Measurements from ENCODE around the gene CCN5. TPM values are rescaled to one million over a fixed set of nuclear protein-coding genes. Genes with fewer than 3 reads are reported as not detected.

CCN5 gene
- total RNA-seq, 2 experiments from 2014 or later = not detected

DNA sequence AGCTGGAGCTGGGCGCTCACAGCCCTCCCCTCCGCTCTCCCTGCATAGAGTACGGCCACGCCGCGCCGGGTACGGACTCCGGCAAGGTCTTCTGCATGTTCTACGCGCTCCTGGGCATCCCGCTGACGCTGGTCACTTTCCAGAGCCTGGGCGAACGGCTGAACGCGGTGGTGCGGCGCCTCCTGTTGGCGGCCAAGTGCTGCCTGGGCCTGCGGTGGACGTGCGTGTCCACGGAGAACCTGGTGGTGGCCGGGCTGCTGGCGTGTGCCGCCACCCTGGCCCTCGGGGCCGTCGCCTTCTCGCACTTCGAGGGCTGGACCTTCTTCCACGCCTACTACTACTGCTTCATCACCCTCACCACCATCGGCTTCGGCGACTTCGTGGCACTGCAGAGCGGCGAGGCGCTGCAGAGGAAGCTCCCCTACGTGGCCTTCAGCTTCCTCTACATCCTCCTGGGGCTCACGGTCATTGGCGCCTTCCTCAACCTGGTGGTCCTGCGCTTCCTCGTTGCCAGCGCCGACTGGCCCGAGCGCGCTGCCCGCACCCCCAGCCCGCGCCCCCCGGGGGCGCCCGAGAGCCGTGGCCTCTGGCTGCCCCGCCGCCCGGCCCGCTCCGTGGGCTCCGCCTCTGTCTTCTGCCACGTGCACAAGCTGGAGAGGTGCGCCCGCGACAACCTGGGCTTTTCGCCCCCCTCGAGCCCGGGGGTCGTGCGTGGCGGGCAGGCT lies 35.1 kb downstream of the CCN5 start:
- ChIA-PET POLR2A (no interaction called here), CTCF (interaction anchor here (3.5 to 4.5 kb wide), 2 partner anchors 18 to 117 kb away, joined by 15 to 37 read pairs; no protein-coding TSS in a partner anchor)
- Mint-ChIP-seq H3K4me3 (no peak overlapping the region), H3K9me3 (no peaks in the 10 kb centered on the region), H3K4me1 (ENCODE audit: low read depth) (peaks cover 8% of the 10 kb centered on the region), H3K27ac (no peak overlapping the region), H3K27me3 (peaks cover 14% of the 10 kb centered on the region), H3K36me3 (ENCODE audit: low read depth) (no peaks in the 10 kb centered on the region)
- intact Hi-C loops (cut with micrococcal nuclease) = no loop called here
- DNase-seq (no peak), ATAC-seq (no peak)
- TF ChIP-seq, protein P1, sequence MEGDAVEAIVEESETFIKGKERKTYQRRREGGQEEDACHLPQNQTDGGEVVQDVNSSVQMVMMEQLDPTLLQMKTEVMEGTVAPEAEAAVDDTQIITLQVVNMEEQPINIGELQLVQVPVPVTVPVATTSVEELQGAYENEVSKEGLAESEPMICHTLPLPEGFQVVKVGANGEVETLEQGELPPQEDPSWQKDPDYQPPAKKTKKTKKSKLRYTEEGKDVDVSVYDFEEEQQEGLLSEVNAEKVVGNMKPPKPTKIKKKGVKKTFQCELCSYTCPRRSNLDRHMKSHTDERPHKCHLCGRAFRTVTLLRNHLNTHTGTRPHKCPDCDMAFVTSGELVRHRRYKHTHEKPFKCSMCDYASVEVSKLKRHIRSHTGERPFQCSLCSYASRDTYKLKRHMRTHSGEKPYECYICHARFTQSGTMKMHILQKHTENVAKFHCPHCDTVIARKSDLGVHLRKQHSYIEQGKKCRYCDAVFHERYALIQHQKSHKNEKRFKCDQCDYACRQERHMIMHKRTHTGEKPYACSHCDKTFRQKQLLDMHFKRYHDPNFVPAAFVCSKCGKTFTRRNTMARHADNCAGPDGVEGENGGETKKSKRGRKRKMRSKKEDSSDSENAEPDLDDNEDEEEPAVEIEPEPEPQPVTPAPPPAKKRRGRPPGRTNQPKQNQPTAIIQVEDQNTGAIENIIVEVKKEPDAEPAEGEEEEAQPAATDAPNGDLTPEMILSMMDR (IDR thresholded peaks at IDR 0.05) = no peak

DNA sequence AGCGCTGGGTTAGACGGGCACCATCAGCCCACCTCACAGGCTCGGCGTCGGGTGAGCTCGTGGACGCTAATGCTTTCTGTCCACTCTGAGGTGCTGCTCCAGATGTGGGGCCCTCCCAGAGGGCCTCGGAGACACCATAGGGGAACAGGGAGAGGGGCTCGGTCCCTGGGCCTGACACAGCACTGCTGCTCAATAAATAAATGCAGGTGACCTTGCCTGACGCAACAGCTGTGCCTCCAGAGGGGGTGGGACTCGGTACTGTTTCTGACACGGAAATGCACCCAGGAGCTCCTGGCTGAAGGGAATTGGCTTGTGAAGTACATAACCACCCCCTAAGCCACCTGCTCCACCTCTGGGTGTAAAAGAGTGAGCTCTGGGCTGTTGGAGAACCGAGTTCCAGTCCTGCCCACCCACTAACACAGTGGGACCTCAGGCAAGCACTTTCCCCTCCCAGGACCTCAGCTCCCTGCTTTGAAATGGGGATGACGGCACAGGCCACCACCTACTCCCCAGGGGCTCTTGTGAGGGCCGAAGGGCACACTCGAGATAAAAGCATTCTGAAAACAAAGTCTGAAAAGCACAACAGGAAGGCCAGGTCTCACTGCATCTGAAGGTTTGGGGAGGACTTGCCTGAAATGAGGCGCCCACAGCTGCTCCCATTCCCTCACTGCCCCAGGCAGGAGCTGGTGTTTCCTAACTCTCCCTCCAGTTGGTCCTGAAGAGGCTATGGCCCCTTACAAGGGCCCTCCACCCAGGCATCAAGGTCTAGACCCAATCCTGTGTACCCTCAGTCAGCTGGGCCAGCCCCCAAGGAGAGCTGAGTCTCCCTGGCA lies 37.1 kb downstream of the CCN5 start:
- Mint-ChIP-seq H3K27me3 (peaks cover 6% of the 10 kb centered on the region), H3K9me3 (no peaks in the 10 kb centered on the region), H3K27ac (no peak overlapping the region), H3K36me3 (ENCODE audit: low read depth) (no peaks in the 10 kb centered on the region), H3K4me1 (ENCODE audit: low read depth) (peaks cover 2% of the 10 kb centered on the region), H3K4me3 (no peak overlapping the region)
- DNase-seq (no peak), ATAC-seq (no peak)
- TF ChIP-seq, protein P1 (IDR thresholded peaks at IDR 0.05) = no peak
- ChIA-PET CTCF (interaction anchor here (1.3 kb wide), 1 partner anchor 115 kb away, joined by 3 read pairs; no protein-coding TSS in a partner anchor), POLR2A (no interaction called here)
- intact Hi-C loops (cut with micrococcal nuclease) = no loop called here

DNA sequence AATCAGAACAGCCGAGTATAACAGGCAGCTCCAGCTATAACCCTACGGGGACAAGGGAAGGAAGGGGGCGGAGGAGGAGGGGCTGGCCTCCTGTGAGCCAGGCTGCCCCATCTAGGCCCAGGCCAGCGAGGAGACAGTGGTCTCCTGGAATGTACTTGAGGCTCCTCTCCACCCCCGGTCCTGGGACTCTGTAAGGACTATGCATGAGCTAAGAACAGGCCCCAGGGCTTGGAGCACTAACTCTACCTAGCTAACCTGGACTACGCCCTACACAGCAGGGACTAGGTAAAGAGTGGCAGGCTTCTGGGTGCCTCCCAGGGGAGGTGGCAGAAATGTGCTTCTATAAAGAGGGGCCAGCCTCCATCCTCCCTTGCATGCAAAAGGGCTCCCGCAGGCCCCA lies 39.4 kb downstream of the CCN5 start:
- ChIA-PET CTCF (no interaction called here), POLR2A (no interaction called here)
- H3K4me3 Mint-ChIP-seq = no peak overlapping the region
- no peaks in the 10 kb centered on the region for H3K9me3 Mint-ChIP-seq
- H3K36me3 Mint-ChIP-seq (ENCODE audit: low read depth) = no peaks in the 10 kb centered on the region
- DNase-seq (no peak), ATAC-seq (no peak)
- TF ChIP-seq, protein P1 (IDR thresholded peaks at IDR 0.05) = no peak
- H3K27me3 Mint-ChIP-seq = peaks cover 3% of the 10 kb centered on the region
- intact Hi-C loops (cut with micrococcal nuclease) = no loop called here
- H3K4me1 Mint-ChIP-seq (ENCODE audit: low read depth) = no peaks in the 10 kb centered on the region
- no peak overlapping the region for H3K27ac Mint-ChIP-seq

DNA sequence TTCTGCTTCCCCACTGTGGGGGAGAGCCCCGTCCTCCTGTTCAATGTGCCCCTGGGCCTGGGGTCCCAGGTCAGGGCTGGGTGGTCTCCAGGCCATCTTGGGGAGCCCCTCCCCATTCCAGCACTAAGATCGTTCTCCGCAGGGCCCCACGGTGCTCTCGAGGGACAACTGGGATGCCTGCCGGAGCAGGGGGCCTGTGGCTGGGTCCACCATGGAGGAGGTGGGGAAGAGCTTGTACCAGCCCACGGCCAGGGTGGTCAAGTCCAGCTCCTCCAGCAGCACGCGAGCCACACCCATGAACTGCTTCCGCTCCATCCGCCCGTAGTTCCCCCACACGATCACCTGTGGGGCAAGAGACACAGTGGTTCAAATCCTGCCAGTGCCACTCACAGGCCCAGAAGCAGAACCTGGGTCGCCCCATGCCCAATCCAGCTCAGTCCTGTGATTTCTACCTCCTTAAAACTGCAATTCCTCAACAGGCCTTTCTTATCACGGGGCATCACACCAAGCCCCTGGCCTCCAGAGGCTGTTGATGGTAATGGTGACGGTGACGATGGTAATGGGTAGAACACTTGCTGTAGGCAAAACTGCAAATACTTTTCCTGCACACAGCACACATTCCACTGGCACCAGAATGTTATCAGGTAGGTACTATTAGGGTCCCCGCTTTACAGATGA lies 41.0 kb downstream of the CCN5 start:
- no peak overlapping the region for H3K27ac Mint-ChIP-seq
- intact Hi-C loops (cut with micrococcal nuclease) = no loop called here
- no peak overlapping the region for H3K4me3 Mint-ChIP-seq

More for the DNA sequence above, 41.0 kb downstream of the CCN5 start:
- ATAC-seq (no peak), DNase-seq (no peak)
- Mint-ChIP-seq H3K9me3 (no peaks in the 10 kb centered on the region), H3K36me3 (ENCODE audit: low read depth) (no peaks in the 10 kb centered on the region), H3K27me3 (peaks cover 3% of the 10 kb centered on the region), H3K4me1 (ENCODE audit: low read depth) (no peaks in the 10 kb centered on the region)
- POLR2A ChIA-PET = no interaction called here
- CTCF ChIA-PET = interaction anchor here (1.9 kb wide), 1 partner anchor 73 kb away, joined by 5 read pairs; no protein-coding TSS in a partner anchor
- TF ChIP-seq, protein P1 (IDR thresholded peaks at IDR 0.05) = no peak
